Measurements from ENCODE around the gene G6PC2.

GRCh38 chr2:168928113-168928831 is 27.2 kb downstream of the G6PC2 start:
- TF ChIP-seq POLR2A (IDR thresholded peaks at IDR 0.05) (no peak), CTCF (IDR thresholded peaks at IDR 0.05) (no peak), POLR2AphosphoS5 (IDR thresholded peaks at IDR 0.05) (no peak)

Measured in sigmoid colon (tissue), 4 donors.